ENCODE results near the gene KCTD10.
"Not testable (repeated sequence)": the region's sequence is repeated elsewhere in the genome, so short reads cannot be mapped to it uniquely, and the experiment has no call there.

DNA sequence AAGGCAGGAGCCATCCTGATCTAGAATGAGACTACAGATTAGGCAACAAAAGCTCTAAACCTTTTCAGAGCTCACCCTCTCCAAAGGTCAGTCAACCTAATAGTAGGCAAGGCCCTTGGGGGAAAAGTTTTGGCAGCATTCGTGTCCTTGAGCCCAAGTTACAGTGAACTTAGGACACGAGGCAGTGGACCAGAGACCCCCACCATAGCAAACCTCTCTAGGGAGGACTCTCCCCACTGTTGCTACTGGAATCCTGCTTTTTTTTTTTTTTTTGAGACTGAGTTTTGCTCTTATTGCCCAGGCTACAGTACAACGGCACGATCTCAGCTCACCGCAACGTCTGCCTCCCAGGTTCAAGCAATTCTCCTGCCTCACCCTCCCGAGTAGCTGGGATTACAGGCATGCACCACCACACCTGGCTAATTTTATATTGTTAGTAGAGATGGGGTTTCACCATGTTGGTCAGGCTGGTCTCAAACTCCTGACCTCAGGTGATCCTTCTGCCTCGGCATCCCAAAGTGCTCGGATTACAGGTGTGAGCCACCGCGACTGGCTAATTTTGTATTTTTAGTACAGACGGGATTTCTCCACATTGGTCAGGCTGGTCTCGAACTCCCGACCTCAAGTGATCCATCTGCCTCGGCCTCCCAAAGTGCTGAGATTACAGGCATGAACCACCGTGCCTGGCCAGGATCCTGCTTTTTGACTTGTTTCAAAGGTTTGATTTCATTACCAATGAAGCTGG, 3.4 kb downstream of the KCTD10 start:
- TF ChIP-seq POLR2A (IDR thresholded peaks at IDR 0.05; ENCODE audit: low read depth, low read length); POLR2AphosphoS5 (IDR thresholded peaks at IDR 0.05; ENCODE audit: low read depth, low read length); TAF1 (IDR thresholded peaks at IDR 0.05; ENCODE audit: borderline replicate concordance, low read depth, low read length): not testable (repeated sequence)
